ENCODE data around the gene TMEM43. TPM values are rescaled to one million over a fixed set of nuclear protein-coding genes. Genes with fewer than 3 reads are reported as not detected.

TMEM43 gene
- total and polyA plus RNA-seq, 2 experiments from 2014 or later: 59.4 to 73.1 TPM

GRCh38 chr3:14161282-14161681, 36.4 kb downstream of the TMEM43 start:
- peaks cover 16% of the 10 kb centered on the region for H3K9me3 ChIP-seq (ENCODE audit: low read depth)
- H3K4me3 ChIP-seq: no peak overlapping the region
- no peaks in the 10 kb centered on the region for H3K9me2 ChIP-seq (replicated peaks; ENCODE audit: insufficient read depth)
- H2AFZ ChIP-seq: no peak overlapping the region
- DNase-seq (ENCODE audit: low spot score): no peak
- no peak overlapping the region for H3K27ac ChIP-seq
- no peaks in the 10 kb centered on the region for H3K4me1 ChIP-seq (ENCODE audit: insufficient read depth)
- H3K4me2 ChIP-seq: no peak overlapping the region
- H3K79me2 ChIP-seq: peaks cover 12% of the 10 kb centered on the region
- H3K27me3 ChIP-seq: no peaks in the 10 kb centered on the region
- TF ChIP-seq EZH2phosphoT487 (IDR thresholded peaks at IDR 0.05; ENCODE audit: low read depth, severe bottlenecking, unreplicated experiment) (no peak), EZH2 (IDR thresholded peaks at IDR 0.05; ENCODE audit: borderline replicate concordance) (no peak)
- TF ChIP-seq, protein P1, sequence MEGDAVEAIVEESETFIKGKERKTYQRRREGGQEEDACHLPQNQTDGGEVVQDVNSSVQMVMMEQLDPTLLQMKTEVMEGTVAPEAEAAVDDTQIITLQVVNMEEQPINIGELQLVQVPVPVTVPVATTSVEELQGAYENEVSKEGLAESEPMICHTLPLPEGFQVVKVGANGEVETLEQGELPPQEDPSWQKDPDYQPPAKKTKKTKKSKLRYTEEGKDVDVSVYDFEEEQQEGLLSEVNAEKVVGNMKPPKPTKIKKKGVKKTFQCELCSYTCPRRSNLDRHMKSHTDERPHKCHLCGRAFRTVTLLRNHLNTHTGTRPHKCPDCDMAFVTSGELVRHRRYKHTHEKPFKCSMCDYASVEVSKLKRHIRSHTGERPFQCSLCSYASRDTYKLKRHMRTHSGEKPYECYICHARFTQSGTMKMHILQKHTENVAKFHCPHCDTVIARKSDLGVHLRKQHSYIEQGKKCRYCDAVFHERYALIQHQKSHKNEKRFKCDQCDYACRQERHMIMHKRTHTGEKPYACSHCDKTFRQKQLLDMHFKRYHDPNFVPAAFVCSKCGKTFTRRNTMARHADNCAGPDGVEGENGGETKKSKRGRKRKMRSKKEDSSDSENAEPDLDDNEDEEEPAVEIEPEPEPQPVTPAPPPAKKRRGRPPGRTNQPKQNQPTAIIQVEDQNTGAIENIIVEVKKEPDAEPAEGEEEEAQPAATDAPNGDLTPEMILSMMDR (IDR thresholded peaks at IDR 0.05; ENCODE audit: poor library complexity): no peak
- peaks cover 9% of the 10 kb centered on the region for H3K36me3 ChIP-seq (replicated peaks; ENCODE audit: insufficient read depth, low read depth)
- H4K20me1 ChIP-seq (ENCODE audit: insufficient read depth, poor library complexity, severe bottlenecking): no peaks in the 10 kb centered on the region
- WGBS (ENCODE audit: low lambda C conversion rate, missing lambda C conversion rate): 90% methylated on average over 2 of the region's 2 CpGs

GRCh38 chr3:14162178-14162577, 37.3 kb downstream of the TMEM43 start:
- Histone ChIP-seq H3K9me2 (replicated peaks; ENCODE audit: insufficient read depth) (no peaks in the 10 kb centered on the region), H2AFZ (no peak overlapping the region), H4K20me1 (ENCODE audit: insufficient read depth, poor library complexity, severe bottlenecking) (no peaks in the 10 kb centered on the region), H3K27me3 (no peaks in the 10 kb centered on the region), H3K9me3 (ENCODE audit: low read depth) (peaks cover 16% of the 10 kb centered on the region), H3K4me3 (no peak overlapping the region), H3K36me3 (replicated peaks; ENCODE audit: insufficient read depth, low read depth) (peaks cover 9% of the 10 kb centered on the region), H3K4me2 (no peak overlapping the region), H3K79me2 (peaks cover 12% of the 10 kb centered on the region), H3K4me1 (ENCODE audit: insufficient read depth) (no peaks in the 10 kb centered on the region), H3K27ac (no peak overlapping the region)
- no peak for DNase-seq (ENCODE audit: low spot score)
- WGBS (ENCODE audit: low lambda C conversion rate, missing lambda C conversion rate): 92% methylated on average over 2 of the region's 2 CpGs
- TF ChIP-seq, protein P1 (IDR thresholded peaks at IDR 0.05; ENCODE audit: poor library complexity): no peak
- no peak for TF ChIP-seq EZH2 (IDR thresholded peaks at IDR 0.05; ENCODE audit: borderline replicate concordance)
- TF ChIP-seq EZH2phosphoT487 (IDR thresholded peaks at IDR 0.05; ENCODE audit: low read depth, severe bottlenecking, unreplicated experiment): no peak

GRCh38 chr3:14166877-14167603, 42.2 kb downstream of the TMEM43 start:
- no peaks in the 10 kb centered on the region for H3K27me3 ChIP-seq
- no peak for DNase-seq (ENCODE audit: low spot score)
- no peaks in the 10 kb centered on the region for H3K9me2 ChIP-seq (replicated peaks; ENCODE audit: insufficient read depth)
- H3K27ac ChIP-seq: no peak overlapping the region
- peaks cover 11% of the 10 kb centered on the region for H3K79me2 ChIP-seq
- WGBS (ENCODE audit: low lambda C conversion rate, missing lambda C conversion rate): 96% methylated on average over 9 of the region's 9 CpGs
- H2AFZ ChIP-seq: no peak overlapping the region
- H3K4me3 ChIP-seq: no peak overlapping the region
- no peak overlapping the region for H3K4me2 ChIP-seq
- H3K9me3 ChIP-seq (ENCODE audit: low read depth): peaks cover 6% of the 10 kb centered on the region
- no peak for TF ChIP-seq EZH2phosphoT487 (IDR thresholded peaks at IDR 0.05; ENCODE audit: low read depth, severe bottlenecking, unreplicated experiment)
- no peak for TF ChIP-seq EZH2 (IDR thresholded peaks at IDR 0.05; ENCODE audit: borderline replicate concordance)
- TF ChIP-seq, protein P1 (IDR thresholded peaks at IDR 0.05; ENCODE audit: poor library complexity): no peak
- H4K20me1 ChIP-seq (ENCODE audit: insufficient read depth, poor library complexity, severe bottlenecking): no peaks in the 10 kb centered on the region
- H3K36me3 ChIP-seq (replicated peaks; ENCODE audit: insufficient read depth, low read depth): peaks cover 10% of the 10 kb centered on the region
- H3K4me1 ChIP-seq (ENCODE audit: insufficient read depth): no peaks in the 10 kb centered on the region

Measured in hepatocyte (in vitro differentiated cells).